Smooth muscle cell (in vitro differentiated cells): ENCODE data around the gene PI4K2B. TPM values are rescaled to one million over a fixed set of nuclear protein-coding genes. Genes with fewer than 3 reads are reported as not detected.
"Not testable (repeated sequence)": the region's sequence is repeated elsewhere in the genome, so short reads cannot be mapped to it uniquely, and the experiment has no call there.

Experiments used
- DNase-seq: peaks from one replicate; lab custom pipeline; 2025; ENCODE audit not compliant: unreplicated experiment; lab: John Stamatoyannopoulos, UW
- H2AFZ ChIP-seq: fragments of 200-600 bp; sonication (generic); 2 replicates; pipeline ENCODE4 v1.6.0; 2016; ENCODE audit warnings: antibody characterized with exemption, low read depth, mild to moderate bottlenecking
- H3F3A ChIP-seq: fragments of 200-600 bp; sonication (generic); 2 replicates; pipeline ENCODE4 v1.6.0; 2017; ENCODE audit warnings: antibody characterized with exemption, low read depth
- H3K27ac ChIP-seq: fragments of 200-600 bp; sonication (generic); 2 replicates; pipeline ENCODE4 v1.5.1; 2016; ENCODE audit warnings: low read depth, mild to moderate bottlenecking
- H3K27me3 ChIP-seq: fragments of 200-600 bp; sonication (generic); 2 replicates; pipeline ENCODE4 v1.6.1; 2016; ENCODE audit warnings: low read depth, mild to moderate bottlenecking
- H3K36me3 ChIP-seq: fragments of 200-600 bp; sonication (generic); 2 replicates; pipeline ENCODE4 v1.5.1; 2016; ENCODE audit warnings: low read depth
- H3K4me1 ChIP-seq: fragments of 200-600 bp; sonication (generic); 2 replicates; pipeline ENCODE4 v1.5.1; 2016; ENCODE audit warnings: low read depth
- H3K4me2 ChIP-seq: fragments of 200-600 bp; sonication (generic); 2 replicates; pipeline ENCODE4 v1.6.0; 2016; ENCODE audit warnings: mild to moderate bottlenecking
- H3K4me3 ChIP-seq: fragments of 200-600 bp; sonication (generic); 2 replicates; pipeline ENCODE4 v1.5.1; 2016; ENCODE audit warnings: mild to moderate bottlenecking
- H3K79me2 ChIP-seq: fragments of 200-600 bp; sonication (generic); 2 replicates; pipeline ENCODE4 v1.6.0; 2016; ENCODE audit warnings: low read depth, mild to moderate bottlenecking
- H3K9ac ChIP-seq: fragments of 200-600 bp; sonication (generic); 2 replicates; pipeline ENCODE4 v1.6.0; 2016; ENCODE audit warnings: low read depth
- H3K9me3 ChIP-seq: fragments of 200-600 bp; sonication (generic); replicated peaks from 2 replicates; pipeline ENCODE4 v1.5.1; 2016; ENCODE audit warnings: low read depth
- H4K20me1 ChIP-seq: fragments of 200-600 bp; sonication (generic); 2 replicates; pipeline ENCODE4 v1.6.0; 2016; ENCODE audit warnings: low read depth
- WGBS: methylation state at CpG from one replicate; pipeline ENCODE4 v1.1.7; 2016; ENCODE audit warnings: low lambda C conversion rate; 5-methylcytosine and 5-hydroxymethylcytosine counted together
- polyA plus RNA-seq: library from polyadenylated mRNA; unstranded; fragments of >200 nt; fragmentation: Nextera tagmentation; extraction: Ambion mirVana; gene quantifications from 2 replicates; pipeline ENCODE4 v1.2.1, GENCODE V29; 2016
- total RNA-seq: library from RNA; depleted of rRNA; stranded (reverse); fragments of >200 nt; gene quantifications from 2 replicates; pipeline ENCODE4 v1.2.3, GENCODE V29; 2014
- TF ChIP-seq, protein P1 (sequence below): fragments of 200-600 bp; sonication (generic); IDR thresholded peaks from 2 replicates; pipeline ENCODE4 v1.5.1; 2017; ENCODE audit warnings: borderline replicate concordance, mild to moderate bottlenecking, antibody characterized with exemption; ENCODE audit not compliant: insufficient read depth, poor library complexity, severe bottlenecking

Gene PI4K2B
- total and polyA plus RNA-seq, 2 experiments from 2014 or later = 10.8 to 21.6 TPM

DNA sequence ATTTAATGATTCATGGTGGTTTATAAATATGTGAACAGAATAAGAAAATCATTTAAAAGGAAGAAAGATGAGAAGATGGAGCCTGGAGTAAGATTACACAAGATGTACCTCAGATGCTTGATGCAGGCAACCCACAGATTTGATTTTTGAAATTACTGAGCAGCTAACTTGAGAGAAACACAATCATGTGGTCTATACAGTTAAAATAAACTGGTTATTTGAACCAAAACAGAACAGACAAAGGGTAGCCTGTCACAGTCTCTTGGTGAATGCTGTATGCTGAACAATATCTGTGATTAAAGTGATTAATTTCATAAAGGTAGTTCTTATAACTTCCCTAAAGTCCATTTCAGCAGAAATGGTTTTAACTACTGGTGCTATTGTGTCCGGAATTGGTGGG, 4.2 kb downstream of the PI4K2B start:
- DNase-seq = no peak
- peaks cover 38% of the 10 kb centered on the region for H3K79me2 ChIP-seq
- H2AFZ ChIP-seq = no peak overlapping the region
- H3K4me1 ChIP-seq = no peaks in the 10 kb centered on the region
- no peaks in the 10 kb centered on the region for H3F3A ChIP-seq
- TF ChIP-seq, protein P1, sequence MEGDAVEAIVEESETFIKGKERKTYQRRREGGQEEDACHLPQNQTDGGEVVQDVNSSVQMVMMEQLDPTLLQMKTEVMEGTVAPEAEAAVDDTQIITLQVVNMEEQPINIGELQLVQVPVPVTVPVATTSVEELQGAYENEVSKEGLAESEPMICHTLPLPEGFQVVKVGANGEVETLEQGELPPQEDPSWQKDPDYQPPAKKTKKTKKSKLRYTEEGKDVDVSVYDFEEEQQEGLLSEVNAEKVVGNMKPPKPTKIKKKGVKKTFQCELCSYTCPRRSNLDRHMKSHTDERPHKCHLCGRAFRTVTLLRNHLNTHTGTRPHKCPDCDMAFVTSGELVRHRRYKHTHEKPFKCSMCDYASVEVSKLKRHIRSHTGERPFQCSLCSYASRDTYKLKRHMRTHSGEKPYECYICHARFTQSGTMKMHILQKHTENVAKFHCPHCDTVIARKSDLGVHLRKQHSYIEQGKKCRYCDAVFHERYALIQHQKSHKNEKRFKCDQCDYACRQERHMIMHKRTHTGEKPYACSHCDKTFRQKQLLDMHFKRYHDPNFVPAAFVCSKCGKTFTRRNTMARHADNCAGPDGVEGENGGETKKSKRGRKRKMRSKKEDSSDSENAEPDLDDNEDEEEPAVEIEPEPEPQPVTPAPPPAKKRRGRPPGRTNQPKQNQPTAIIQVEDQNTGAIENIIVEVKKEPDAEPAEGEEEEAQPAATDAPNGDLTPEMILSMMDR = no peak
- H3K27me3 ChIP-seq = no peaks in the 10 kb centered on the region
- 100% methylated on average over 1 of the region's 1 CpG for WGBS
- H3K4me2 ChIP-seq = no peak overlapping the region
- H3K27ac ChIP-seq = no peak overlapping the region
- no peak overlapping the region for H3K4me3 ChIP-seq
- H3K9ac ChIP-seq = no peak overlapping the region
- no peaks in the 10 kb centered on the region for H3K36me3 ChIP-seq
- H3K9me3 ChIP-seq = no peaks in the 10 kb centered on the region
- H4K20me1 ChIP-seq = peaks cover 15% of the 10 kb centered on the region

DNA sequence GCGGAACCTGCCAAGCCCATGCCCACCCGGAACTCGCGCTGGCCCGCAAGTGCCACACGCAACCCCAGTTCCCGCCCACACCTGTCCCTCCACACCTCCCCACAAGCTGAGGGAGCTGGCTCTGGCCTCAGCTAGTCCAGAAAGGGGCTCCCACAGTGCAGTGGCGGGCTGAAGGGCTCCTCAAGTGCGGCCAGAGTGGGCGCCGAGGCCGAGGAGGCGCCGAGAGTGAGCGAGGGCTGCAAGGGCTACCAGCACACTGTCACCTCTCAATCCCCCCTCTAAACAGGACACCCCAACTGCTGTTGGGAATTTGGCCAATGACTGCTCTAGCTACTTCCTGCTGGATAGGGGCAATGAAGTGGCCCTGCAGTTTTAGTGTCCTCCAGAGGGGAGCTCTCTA, 5.7 kb downstream of the PI4K2B start:
- H3K79me2 ChIP-seq = peaks cover 48% of the 10 kb centered on the region
- H3K4me1 ChIP-seq = not testable (repeated sequence)

DNA sequence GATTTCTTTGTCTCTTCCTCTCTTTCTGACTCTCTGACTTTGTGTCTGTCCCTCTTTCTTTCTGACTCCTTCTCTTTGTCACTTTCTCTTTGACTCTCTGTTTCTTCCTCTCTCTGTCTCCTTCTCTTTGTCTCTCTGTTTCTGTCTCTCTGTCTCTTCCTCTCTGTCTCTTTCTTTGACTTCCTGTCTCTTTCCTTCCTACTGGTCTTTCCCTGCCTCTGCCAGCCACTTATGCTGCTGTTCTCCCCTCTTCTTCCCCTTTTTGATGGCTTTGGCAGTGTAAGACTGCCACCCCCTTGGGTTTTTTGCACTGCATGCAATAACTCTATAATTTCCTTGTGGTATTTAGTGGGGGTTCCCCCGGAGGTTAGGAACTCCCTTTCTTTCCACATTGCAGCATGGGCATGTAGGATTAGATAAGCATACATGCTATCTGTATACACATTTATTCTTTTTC, 6.9 kb downstream of the PI4K2B start:
- Histone ChIP-seq H3K79me2 (peaks cover 45% of the 10 kb centered on the region), H4K20me1 (peaks cover 11% of the 10 kb centered on the region)
- H3K27ac ChIP-seq, DNase-seq, H3K27me3 ChIP-seq, H3K9me3 ChIP-seq, H3K4me1 ChIP-seq, H3K9ac ChIP-seq, H3F3A ChIP-seq, H3K36me3 ChIP-seq, H3K4me3 ChIP-seq, H2AFZ ChIP-seq, H3K4me2 ChIP-seq: not testable (repeated sequence)
- WGBS = 73% methylated on average over 1 of the region's 1 CpG

More for the DNA sequence above, 5.7 kb downstream of the PI4K2B start:
- H3F3A ChIP-seq, H3K9ac ChIP-seq, H3K4me3 ChIP-seq, H3K27me3 ChIP-seq, H2AFZ ChIP-seq, H3K9me3 ChIP-seq, H3K4me2 ChIP-seq, H3K27ac ChIP-seq, DNase-seq, H3K36me3 ChIP-seq: not testable (repeated sequence)
- WGBS = 96% methylated on average over 9 of the region's 15 CpGs
- peaks cover 15% of the 10 kb centered on the region for H4K20me1 ChIP-seq

DNA sequence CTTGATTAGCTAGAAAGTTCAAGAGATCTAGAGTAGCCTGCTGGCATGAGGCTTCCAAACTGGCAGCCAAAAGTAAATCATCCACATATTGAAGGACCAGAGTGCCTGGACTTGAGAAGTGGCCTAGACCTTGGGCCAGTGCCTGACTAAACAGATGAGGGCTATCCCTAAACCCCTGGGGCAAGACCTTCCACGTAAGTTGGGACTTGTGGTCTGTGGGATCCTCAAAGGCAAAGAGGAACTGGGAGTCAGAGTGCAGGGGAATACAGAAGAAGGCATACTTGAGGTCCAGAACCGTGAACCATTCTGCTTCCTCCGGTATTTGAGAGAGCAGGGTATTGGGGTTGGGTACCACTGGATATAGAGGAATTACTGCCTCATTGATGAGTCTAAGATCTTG, 8.4 kb downstream of the PI4K2B start:
- H3K9me3 ChIP-seq, H2AFZ ChIP-seq, H3K4me2 ChIP-seq, H3K27ac ChIP-seq, H3K9ac ChIP-seq, H3K4me1 ChIP-seq, H3F3A ChIP-seq, DNase-seq, H3K27me3 ChIP-seq, H3K4me3 ChIP-seq, H3K36me3 ChIP-seq: not testable (repeated sequence)
- peaks cover 37% of the 10 kb centered on the region for H3K79me2 ChIP-seq
- peaks cover 15% of the 10 kb centered on the region for H4K20me1 ChIP-seq
- 95% methylated on average over 3 of the region's 3 CpGs for WGBS

DNA sequence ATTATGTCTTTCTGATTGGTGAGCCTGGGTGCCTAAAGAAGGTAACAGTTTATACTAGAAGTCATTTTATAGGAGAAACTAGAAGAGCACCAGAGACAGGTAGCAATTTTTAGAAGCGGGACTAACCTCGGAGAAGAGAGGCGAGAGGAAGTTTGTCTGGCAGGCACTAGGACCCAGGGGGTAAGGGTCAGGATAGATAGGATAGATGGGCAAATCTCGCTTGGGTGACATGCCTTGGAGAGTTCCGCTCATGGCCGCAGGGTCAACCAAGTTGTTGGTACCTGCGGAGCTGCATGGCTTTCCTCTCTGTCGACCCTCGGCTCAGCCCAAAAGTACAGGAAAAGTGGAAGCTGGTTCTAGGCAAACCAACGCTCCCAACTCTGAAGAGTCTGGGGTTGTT, 11.3 kb downstream of the PI4K2B start:
- Histone ChIP-seq H3F3A (no peaks in the 10 kb centered on the region), H3K4me1 (no peaks in the 10 kb centered on the region), H3K9ac (no peak overlapping the region), H3K9me3 (no peaks in the 10 kb centered on the region), H2AFZ (no peak overlapping the region), H4K20me1 (peaks cover 19% of the 10 kb centered on the region), H3K36me3 (no peaks in the 10 kb centered on the region), H3K79me2 (peaks cover 35% of the 10 kb centered on the region), H3K4me3 (no peak overlapping the region), H3K27me3 (no peaks in the 10 kb centered on the region), H3K27ac (no peak overlapping the region), H3K4me2 (no peak overlapping the region)
- DNase-seq = no peak
- WGBS = 93% methylated on average over 10 of the region's 10 CpGs
- TF ChIP-seq, protein P1 = no peak
